Activated T-cell treated with anti-CD3 and anti-CD28 coated beads, Interleukin-2, amount 50 U/mL, for 72 hours (primary cell): ENCODE data around the gene SH2D5. TPM values are rescaled to one million over a fixed set of nuclear protein-coding genes. Genes with fewer than 3 reads are reported as not detected.

Source experiments
- ATAC-seq, 2 donors: fragments of 150-1000 bp; cut with Tn5 transposase; replicated peaks in 1 of 2; 2 replicates each; pipeline ENCODE4 v1.10.0; 2021; ENCODE audit warnings: moderate library complexity in 2 of 2, mild to moderate bottlenecking in 1 of 2
- DNase-seq, 2 donors: peaks; one replicate each; pipeline ENCODE4 v3.0.0; 2021 to 2022; ENCODE audit warnings: mixed read lengths in 1 of 2
- H3K27ac Mint-ChIP-seq: one replicate; pipeline ENCODE4 v1.8.0; 2022; ENCODE audit warnings: mild to moderate bottlenecking, moderate library complexity, mixed read lengths
- H3K27me3 Mint-ChIP-seq: one replicate; pipeline ENCODE4 v1.8.0; 2022; ENCODE audit warnings: low read depth, mixed read lengths
- H3K36me3 Mint-ChIP-seq, 2 donors: one replicate each; pipeline ENCODE4 v1.8.0; 2022; ENCODE audit warnings: mixed read lengths in 2 of 2, mild to moderate bottlenecking in 1 of 2; ENCODE audit not compliant: insufficient read depth in 2 of 2
- H3K4me1 Mint-ChIP-seq: one replicate; pipeline ENCODE4 v1.8.0; 2022; ENCODE audit warnings: low read depth, mixed read lengths
- H3K4me3 Mint-ChIP-seq, 2 donors: one replicate each; pipeline ENCODE4 v1.8.0; 2022; ENCODE audit warnings: mild to moderate bottlenecking in 2 of 2, mixed read lengths in 2 of 2, moderate library complexity in 2 of 2
- H3K9me3 Mint-ChIP-seq, 2 donors: one replicate each; pipeline ENCODE4 v1.8.0; 2022; ENCODE audit warnings: mixed read lengths in 2 of 2
- total RNA-seq, 2 donors: library from RNA; stranded (reverse); gene quantifications; one replicate each; pipeline ENCODE4 v1.2.3, GENCODE V29; 2022

Gene SH2D5
- total RNA-seq, 2 donors from 2014 or later: 0.09 to 0.34 TPM

DNA sequence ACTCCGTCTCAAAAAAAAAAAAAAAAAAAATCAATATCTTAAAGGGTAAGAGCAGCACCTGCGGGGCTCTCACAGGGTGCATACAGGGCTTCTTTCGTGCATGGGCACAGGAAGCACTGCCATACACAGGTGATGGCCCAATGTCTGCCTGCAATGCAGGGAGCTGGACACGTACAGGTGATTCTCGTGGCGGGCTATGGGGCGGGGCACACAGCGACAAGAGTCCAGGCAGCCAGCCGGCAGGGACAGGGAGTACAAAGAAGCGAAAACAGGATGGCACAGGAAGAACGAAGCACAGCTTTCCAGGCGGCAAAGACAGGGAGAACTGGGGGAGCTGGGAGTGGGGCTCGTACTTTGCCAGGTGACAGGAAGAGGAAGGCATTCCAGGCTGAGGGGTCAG, 16.3 kb downstream of the SH2D5 start:
- Mint-ChIP-seq H3K36me3 (no peaks in the 10 kb centered on the region), H3K27ac (no peak overlapping the region), H3K4me3 (peak overlapping the region; percentile 37 to 71), H3K9me3 (no peaks in the 10 kb centered on the region), H3K27me3 (peaks cover 37% of the 10 kb centered on the region), H3K4me1 (peaks cover 4% of the 10 kb centered on the region)
- no peak for ATAC-seq
- DNase-seq: no peak

GRCh38 chr1:20715406-20715805, 17.1 kb downstream of the SH2D5 start:
- ATAC-seq: no peak
- H3K4me1 Mint-ChIP-seq: peaks cover 4% of the 10 kb centered on the region
- no peaks in the 10 kb centered on the region for H3K36me3 Mint-ChIP-seq
- no peaks in the 10 kb centered on the region for H3K9me3 Mint-ChIP-seq
- H3K27me3 Mint-ChIP-seq: peaks cover 37% of the 10 kb centered on the region
- DNase-seq: no peak
- no peak overlapping the region for H3K27ac Mint-ChIP-seq
- H3K4me3 Mint-ChIP-seq: no peak overlapping the region

- H3K4me1 Mint-ChIP-seq: peaks cover 4% of the 10 kb centered on the region
- H3K27ac Mint-ChIP-seq: no peak overlapping the region
- H3K9me3 Mint-ChIP-seq: no peaks in the 10 kb centered on the region
- no peaks in the 10 kb centered on the region for H3K36me3 Mint-ChIP-seq
- no peak overlapping the region for H3K4me3 Mint-ChIP-seq
- DNase-seq (no peak), ATAC-seq (no peak)
- peaks cover 23% of the 10 kb centered on the region for H3K27me3 Mint-ChIP-seq
Observed at GRCh38 chr1:20713440-20713839, 19.1 kb downstream of the SH2D5 start.

- H3K27ac Mint-ChIP-seq: no peak overlapping the region
- peak; percentile 13 to 57 for ATAC-seq
Observed at GRCh38 chr1:20712215-20712577, 20.3 kb downstream of the SH2D5 start.

DNA sequence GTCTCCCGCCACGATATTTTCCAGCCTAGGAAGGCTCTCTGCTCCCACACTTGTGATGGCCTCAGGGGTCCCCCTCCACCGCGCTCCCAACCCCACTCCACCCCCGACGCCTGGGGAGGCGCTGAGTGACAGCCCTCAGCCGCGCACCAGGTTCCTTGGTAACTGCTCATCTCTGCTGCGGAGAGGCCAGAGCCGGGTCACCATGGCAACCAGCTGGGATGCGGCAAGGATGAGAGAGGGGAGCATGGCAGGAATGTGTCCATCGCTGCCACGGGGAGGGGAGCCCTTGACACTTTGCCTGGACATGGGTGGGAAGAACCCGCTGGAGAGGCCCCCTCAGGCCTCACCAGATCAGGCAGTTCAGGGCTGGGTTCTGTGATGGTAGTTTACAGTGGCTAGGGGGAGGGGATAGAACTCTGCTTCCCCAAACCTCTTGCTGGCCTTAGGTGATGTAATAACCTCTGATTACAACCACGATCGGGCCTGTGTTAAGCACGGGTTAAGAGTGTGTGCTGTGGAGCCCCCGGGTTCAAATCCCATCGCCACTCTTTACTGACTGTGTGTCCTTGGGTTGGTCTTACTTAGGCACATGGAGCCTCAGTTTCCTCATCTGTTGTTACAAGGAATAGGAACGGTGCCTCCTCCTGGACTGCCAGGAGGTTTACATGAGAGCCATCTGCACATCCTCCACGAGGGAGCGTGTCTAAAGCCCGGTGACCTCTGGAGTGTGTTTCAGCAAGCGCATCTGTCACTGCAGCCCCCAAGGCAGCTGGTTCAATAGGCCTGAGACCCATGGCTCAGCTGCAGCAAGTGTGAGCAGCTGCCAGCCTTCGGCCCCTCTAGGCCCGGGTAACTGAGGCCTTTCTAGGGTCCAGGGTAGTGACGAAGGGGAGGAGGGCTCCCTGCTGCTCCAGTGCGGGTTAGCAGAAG, 21.0 kb downstream of the SH2D5 start:
- no peaks in the 10 kb centered on the region for H3K9me3 Mint-ChIP-seq
- H3K27me3 Mint-ChIP-seq: peaks cover 13% of the 10 kb centered on the region
- no peak overlapping the region for H3K4me3 Mint-ChIP-seq
- H3K27ac Mint-ChIP-seq: no peak overlapping the region
- peaks cover 4% of the 10 kb centered on the region for H3K4me1 Mint-ChIP-seq
- DNase-seq (no peak), ATAC-seq (peak; percentile 26 to 51)
- no peaks in the 10 kb centered on the region for H3K36me3 Mint-ChIP-seq

More at GRCh38 chr1:20712215-20712577, 20.3 kb downstream of the SH2D5 start:
- Mint-ChIP-seq H3K27me3 (peaks cover 18% of the 10 kb centered on the region), H3K9me3 (no peaks in the 10 kb centered on the region), H3K36me3 (no peaks in the 10 kb centered on the region), H3K4me1 (peaks cover 4% of the 10 kb centered on the region), H3K4me3 (no peak overlapping the region)
- DNase-seq: no peak

DNA sequence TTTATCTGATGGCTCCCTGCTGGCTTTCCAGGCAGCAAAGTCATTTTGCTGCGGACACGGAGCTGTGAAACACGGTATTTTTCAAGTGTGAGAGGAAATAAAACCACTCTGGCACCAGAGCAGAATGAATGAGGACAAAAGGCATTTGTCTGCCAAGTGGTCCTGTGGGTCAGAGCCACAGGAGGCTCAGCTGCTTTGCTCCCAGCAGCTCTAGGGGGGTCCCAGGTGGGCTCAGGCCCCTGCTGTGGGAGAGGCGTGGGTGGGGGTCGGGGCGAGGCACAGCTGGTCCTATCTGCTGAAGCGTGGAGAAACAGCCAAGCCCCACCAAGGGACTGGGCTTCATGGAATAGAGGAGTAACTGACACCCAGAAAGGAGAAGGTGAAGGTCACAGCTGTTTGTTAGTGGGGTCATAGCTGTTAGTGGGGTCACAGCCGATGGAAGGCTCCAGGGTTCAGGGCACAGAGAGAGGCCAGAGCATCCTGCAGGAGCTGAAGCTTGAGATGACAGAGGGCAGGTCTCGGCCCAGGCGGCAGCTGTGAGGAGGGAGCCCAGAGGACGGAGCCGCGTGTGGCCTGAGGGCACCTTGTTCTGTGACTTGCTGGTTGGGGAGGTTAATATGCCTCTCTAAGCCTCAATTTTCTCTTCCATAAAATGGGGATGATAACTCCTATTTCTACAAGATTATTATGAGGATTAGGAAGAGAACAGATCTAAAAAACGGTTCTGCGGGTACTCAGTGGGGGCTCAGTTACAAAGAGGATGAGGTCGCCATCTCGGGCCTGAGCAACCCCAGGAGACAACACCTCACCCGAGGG, 21.8 kb downstream of the SH2D5 start:
- Mint-ChIP-seq H3K27me3 (peaks cover 4% of the 10 kb centered on the region), H3K36me3 (no peaks in the 10 kb centered on the region), H3K4me3 (no peak overlapping the region), H3K9me3 (no peaks in the 10 kb centered on the region), H3K27ac (no peak overlapping the region), H3K4me1 (no peaks in the 10 kb centered on the region)
- ATAC-seq (no peak), DNase-seq (no peak)

DNA sequence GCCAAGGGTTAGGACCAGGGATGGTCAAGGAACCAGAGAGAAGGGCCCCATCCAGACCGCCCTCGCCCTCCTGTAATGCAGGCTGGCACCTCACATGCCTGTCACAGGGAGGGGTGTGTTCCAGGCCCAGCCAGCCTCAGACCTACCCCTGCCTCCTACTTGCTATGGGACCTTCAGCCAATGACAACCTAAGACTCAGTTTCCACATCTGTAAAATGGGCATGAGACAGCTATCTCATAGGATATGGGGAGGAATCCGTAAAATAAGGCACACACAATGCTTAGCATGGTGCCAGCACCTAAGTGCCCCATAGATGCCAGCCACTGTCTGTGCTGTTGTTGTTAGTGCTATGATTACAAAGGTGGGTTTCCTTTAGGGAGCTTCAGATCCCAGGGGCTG, 22.6 kb downstream of the SH2D5 start:
- Mint-ChIP-seq H3K9me3 (no peaks in the 10 kb centered on the region), H3K36me3 (no peaks in the 10 kb centered on the region), H3K27ac (no peak overlapping the region), H3K4me3 (no peak overlapping the region), H3K27me3 (no peaks in the 10 kb centered on the region), H3K4me1 (no peaks in the 10 kb centered on the region)
- ATAC-seq (no peak), DNase-seq (no peak)

- no peaks in the 10 kb centered on the region for H3K9me3 Mint-ChIP-seq
- no peaks in the 10 kb centered on the region for H3K4me1 Mint-ChIP-seq
- DNase-seq: no peak
- no peak overlapping the region for H3K4me3 Mint-ChIP-seq
- H3K27me3 Mint-ChIP-seq: no peaks in the 10 kb centered on the region
- ATAC-seq: no peak
- H3K36me3 Mint-ChIP-seq: no peaks in the 10 kb centered on the region
- H3K27ac Mint-ChIP-seq: no peak overlapping the region
Observed at GRCh38 chr1:20708891-20709290, 23.6 kb downstream of the SH2D5 start.

DNA sequence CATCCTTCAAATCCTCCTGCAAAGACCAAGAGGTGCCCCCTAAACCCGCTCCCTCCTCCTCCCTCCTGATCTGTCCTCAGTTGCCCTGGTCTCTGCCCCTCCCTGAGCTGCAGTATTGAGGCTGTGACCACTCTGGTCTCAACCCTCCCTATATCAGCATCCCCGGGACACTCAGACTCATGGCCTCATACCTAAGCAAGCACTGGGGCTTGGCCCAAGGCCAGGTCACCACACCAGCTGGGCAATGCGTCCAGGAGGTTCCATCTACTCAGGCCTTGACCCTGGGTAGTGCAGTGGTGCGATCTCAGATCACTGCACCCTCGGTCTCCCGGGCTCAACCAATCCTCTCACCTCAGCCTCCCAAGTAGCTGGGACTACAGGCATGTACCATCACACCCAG, 24.4 kb downstream of the SH2D5 start:
- no peak for DNase-seq
- no peak overlapping the region for H3K4me3 Mint-ChIP-seq
- no peaks in the 10 kb centered on the region for H3K9me3 Mint-ChIP-seq
- H3K27ac Mint-ChIP-seq: no peak overlapping the region
- no peak for ATAC-seq
- H3K36me3 Mint-ChIP-seq: no peaks in the 10 kb centered on the region
- no peaks in the 10 kb centered on the region for H3K4me1 Mint-ChIP-seq
- H3K27me3 Mint-ChIP-seq: peaks cover 1% of the 10 kb centered on the region

- no peak overlapping the region for H3K27ac Mint-ChIP-seq
- ATAC-seq (no peak), DNase-seq (no peak)
- H3K4me1 Mint-ChIP-seq: no peaks in the 10 kb centered on the region
- no peaks in the 10 kb centered on the region for H3K9me3 Mint-ChIP-seq
- no peak overlapping the region for H3K4me3 Mint-ChIP-seq
- peaks cover 7% of the 10 kb centered on the region for H3K27me3 Mint-ChIP-seq
- H3K36me3 Mint-ChIP-seq: no peaks in the 10 kb centered on the region
Observed at GRCh38 chr1:20706841-20707240, 25.7 kb downstream of the SH2D5 start.

- Mint-ChIP-seq H3K4me3 (no peak overlapping the region), H3K27me3 (peaks cover 7% of the 10 kb centered on the region), H3K4me1 (no peaks in the 10 kb centered on the region), H3K9me3 (no peaks in the 10 kb centered on the region), H3K36me3 (no peaks in the 10 kb centered on the region), H3K27ac (no peak overlapping the region)
- no peak for DNase-seq
- no peak for ATAC-seq
Observed at GRCh38 chr1:20705203-20705755, 27.2 kb downstream of the SH2D5 start.

DNA sequence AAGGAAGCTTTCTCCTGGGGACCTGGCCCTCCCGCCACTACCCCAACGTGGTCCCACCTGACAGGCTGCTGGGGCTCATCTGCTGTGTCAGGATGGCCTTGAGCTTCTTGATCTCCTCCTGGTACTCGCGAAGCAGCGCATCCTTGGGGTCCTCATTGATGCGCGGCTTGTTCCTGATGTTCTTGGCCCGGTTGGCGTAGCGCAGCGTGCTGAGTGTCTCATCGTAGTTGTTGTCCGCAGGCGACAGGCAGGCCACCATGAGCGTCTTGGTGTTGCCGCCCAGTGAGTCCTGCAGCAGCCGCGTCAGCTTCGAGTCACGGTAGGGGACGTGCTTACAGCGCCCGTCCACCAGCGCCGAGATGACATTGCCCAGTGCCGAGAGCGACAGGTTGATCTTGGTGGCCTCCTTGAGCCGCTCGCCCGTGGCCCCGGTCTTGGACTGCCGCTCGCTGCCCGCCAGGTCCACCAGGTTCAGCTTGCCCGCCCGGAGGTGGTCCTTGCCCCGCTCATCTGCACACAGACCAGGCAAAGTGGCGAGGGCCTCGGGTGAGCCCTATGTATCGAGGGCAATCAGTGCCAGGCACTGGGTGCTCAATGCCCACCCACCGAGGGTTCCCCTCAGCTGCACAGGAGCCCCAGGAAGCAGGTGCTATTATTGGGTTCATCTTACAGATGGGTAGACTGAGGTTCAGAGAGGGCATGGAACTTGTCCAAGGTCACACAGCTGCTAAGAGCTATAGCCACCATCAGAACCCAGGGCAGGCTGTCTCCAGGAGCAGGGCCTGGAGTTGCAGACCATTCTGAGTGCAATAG, 27.9 kb downstream of the SH2D5 start:
- DNase-seq (no peak), ATAC-seq (no peak)
- no peak overlapping the region for H3K27ac Mint-ChIP-seq
- H3K4me1 Mint-ChIP-seq: no peaks in the 10 kb centered on the region
- H3K4me3 Mint-ChIP-seq: no peak overlapping the region
- H3K27me3 Mint-ChIP-seq: peaks cover 7% of the 10 kb centered on the region
- H3K36me3 Mint-ChIP-seq: no peaks in the 10 kb centered on the region
- no peaks in the 10 kb centered on the region for H3K9me3 Mint-ChIP-seq
